GM12874 (cell line): ENCODE measurements around the gene CCDC85C.

Source experiments
- CTCF ChIP-seq: IDR thresholded peaks from 2 replicates; pipeline ENCODE4 v1.5.1; 2011; ENCODE audit warnings: low read depth, mild to moderate bottlenecking, control low read depth, low read length, moderate library complexity; ENCODE audit not compliant: insufficient read depth

The CCDC85C gene

GRCh38 chr14:99595524-99595923, 8.5 kb downstream of the CCDC85C start:
- no peak for TF ChIP-seq CTCF

- no peak for TF ChIP-seq CTCF
These were observed 9.0 kb downstream of the CCDC85C start for GRCh38 chr14:99595034-99595433.

- no peak for TF ChIP-seq CTCF
These were observed 9.8 kb downstream of the CCDC85C start for GRCh38 chr14:99593971-99594841.

GRCh38 chr14:99592933-99593753, 10.9 kb downstream of the CCDC85C start:
- TF ChIP-seq CTCF = no peak

GRCh38 chr14:99592394-99592793, 11.6 kb downstream of the CCDC85C start:
- TF ChIP-seq CTCF = no peak

- no peak for TF ChIP-seq CTCF
These were observed 13.1 kb downstream of the CCDC85C start for GRCh38 chr14:99590746-99591555.
